Right lobe of liver (tissue), 4 donors: ENCODE measurements around the gene DPP10.

Experiments
- CTCF ChIP-seq, 4 donors: fragments of 200-600 bp in 3 of 4; fragments of 450-650 bp in 1 of 4; IDR thresholded peaks; one replicate each; pipeline versions ENCODE4 v1.5.1 to v1.8.0; 2016 to 2022; ENCODE audit warnings: antibody characterized with exemption in 4 of 4, mild to moderate bottlenecking in 2 of 4
- POLR2A ChIP-seq: fragments of 450-650 bp; IDR thresholded peaks from one replicate; pipeline ENCODE4 v1.6.1; 2017; ENCODE audit warnings: antibody characterized with exemption, mild to moderate bottlenecking
- donor health status: DM: no; HTN: no; CAD: no.
- donor health status: DM: no; HTN: no; CAD: no.
- donor health status: DM: no; HTN: yes; CAD: no.

GRCh38 chr2:114614592-114614991 lies 172.2 kb downstream of the DPP10 start:
- TF ChIP-seq CTCF (IDR thresholded peaks at IDR 0.05), result peak in 1 of 4 donors; percentile 5
- TF ChIP-seq POLR2A, result no peak
